RKO (cell line): ENCODE results near the gene NCOA1.
A peak's percentile ranks its signal among the peaks of the same experiment; 100 is the strongest.
"Not testable (repeated sequence)": the region's sequence is repeated elsewhere in the genome, so short reads cannot be mapped to it uniquely, and the experiment has no call there.

Experiments used
- DNase-seq: peaks from one replicate; pipeline ENCODE4 v3.0.0-alpha.2; 2016; ENCODE audit warnings: low spot score

The NCOA1 gene

DNA sequence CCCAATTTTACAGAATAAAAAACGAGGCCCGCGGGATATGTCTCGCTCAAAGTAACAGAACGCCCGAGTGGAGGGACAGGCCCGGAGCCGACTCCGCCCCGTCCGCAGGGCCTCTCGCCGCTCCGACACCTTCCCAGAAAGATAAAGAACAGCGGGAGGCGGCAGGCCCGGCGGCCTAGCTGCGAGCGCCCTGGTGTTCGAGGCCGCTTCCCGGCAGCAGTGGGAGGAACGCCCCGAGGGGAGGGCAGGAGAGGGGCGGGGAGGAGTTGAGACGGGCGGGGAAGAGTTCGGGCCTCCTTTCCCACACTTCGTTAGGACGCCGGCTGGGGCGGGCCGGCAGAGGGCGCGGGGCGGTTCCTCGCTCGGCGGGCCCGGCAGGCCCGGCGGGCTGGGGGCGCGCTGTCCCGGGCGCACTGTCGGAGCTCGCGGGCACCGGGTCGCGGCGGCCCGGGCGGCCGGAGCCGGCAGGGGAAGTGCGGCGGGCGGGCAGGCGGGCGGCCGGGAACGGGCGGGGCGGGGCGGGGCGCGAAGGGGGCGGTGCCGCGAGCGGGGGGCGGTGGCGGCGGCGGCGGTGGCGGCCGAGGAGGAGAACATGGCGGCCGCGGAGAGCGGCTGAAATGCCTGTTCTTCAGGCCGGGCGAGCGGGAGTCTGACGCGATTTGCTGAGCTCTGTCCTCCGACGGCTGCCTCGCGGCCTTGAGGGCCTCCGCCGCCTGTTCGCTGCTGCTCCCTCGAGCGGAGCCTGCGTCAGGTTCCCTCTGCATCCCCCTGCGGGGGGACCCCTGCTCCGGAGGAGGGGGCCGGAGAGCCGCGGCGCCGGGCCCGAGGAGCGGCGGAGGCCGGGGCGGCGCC, at the start of gene NCOA1:
NCOA1 (plus strand) TSS at position 565 of the 852 bp plus-strand sequence. CDS start 167,424 bp downstream, outside the sequence.
- DNase-seq, result peak; percentile 90

DNA sequence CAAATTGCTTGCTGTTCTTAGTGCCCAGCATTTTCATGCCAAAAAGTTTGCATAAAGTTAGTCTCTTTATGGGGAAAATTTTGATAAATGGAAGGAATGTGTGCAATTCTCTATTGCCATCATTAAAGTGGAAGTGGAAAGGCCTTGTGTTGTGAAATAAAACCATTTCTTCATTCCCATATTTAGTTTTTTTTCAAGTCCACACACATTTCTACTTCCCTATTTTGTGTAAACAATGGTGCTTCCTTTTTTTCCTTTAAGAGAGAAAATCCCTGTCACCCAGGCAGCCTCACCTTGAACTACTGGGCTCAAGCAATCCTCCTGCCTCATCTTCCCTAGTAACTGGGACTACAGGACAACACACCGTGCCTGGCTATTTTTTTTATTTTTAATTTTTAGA, 42.3 kb upstream of the NCOA1 start:
- no peak for DNase-seq

DNA sequence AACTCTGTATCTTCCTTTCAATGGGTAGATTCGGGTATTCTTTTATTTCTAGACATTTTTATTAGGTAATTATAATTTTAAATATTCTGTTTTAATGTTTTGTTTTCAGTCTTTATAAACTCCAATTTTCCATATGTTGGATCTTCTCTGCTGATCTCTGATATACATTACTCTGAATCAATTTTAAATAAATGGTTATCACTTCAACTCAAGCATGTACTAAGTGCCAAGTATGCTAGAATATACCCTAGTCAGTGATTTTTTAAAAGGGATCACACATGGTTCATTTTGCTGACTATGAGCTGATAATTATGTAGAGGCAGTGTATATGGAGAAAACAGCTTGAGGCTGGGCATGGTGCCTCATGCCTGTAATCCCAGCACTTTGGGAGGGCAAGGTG, 41.7 kb upstream of the NCOA1 start:
- no peak for DNase-seq

DNA sequence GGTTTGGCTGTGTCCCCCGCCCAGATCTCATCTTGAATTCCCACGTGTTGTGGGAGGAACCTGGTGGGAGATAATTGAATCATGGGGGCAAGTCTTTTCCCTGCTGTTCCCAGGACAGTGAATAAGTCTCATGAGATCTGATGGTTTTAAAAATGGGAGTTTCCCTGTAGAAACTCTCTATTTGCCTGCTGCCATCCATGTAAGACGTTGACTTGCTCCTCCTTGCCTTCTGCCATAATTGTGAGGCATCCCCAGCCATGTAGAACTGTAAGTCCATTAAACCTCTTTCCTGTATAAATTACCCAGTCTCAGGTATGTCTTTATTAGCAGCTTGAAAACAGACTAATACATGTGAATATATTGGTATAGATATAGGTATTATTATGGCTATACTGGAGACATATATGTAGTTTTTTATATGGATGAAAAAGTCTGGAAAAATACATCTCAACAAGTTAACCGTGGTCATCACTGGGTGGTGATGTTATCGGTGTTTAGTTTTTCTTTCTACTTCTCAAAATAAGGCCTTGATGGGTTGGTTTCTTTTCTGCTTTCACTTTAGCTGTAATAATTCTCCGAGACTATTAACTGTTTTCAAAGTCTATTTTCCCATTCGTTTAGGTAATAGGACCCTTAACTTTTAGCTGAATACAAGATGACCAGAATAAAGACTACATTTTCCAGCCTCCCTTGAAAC, 39.1 kb upstream of the NCOA1 start:
- DNase-seq, result no peak

DNA sequence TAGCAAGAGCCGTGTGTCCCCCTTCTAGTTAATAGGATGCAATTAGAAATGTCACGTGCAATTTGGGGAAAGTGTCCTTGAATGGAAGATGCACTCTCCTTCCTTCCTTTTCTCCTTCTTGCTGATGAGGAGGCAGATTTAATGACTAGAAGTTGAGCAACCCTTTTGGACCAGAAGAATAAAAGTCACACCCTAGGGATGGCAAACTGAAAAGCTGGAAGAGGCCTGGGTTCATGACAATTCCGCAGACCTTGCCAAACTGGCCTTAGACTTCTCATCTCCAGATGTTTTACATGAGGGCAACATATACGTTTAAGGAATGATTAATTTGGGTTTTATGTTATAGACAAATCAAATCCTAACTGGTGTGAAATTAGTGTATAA, 38.6 kb upstream of the NCOA1 start:
- no peak for DNase-seq

DNA sequence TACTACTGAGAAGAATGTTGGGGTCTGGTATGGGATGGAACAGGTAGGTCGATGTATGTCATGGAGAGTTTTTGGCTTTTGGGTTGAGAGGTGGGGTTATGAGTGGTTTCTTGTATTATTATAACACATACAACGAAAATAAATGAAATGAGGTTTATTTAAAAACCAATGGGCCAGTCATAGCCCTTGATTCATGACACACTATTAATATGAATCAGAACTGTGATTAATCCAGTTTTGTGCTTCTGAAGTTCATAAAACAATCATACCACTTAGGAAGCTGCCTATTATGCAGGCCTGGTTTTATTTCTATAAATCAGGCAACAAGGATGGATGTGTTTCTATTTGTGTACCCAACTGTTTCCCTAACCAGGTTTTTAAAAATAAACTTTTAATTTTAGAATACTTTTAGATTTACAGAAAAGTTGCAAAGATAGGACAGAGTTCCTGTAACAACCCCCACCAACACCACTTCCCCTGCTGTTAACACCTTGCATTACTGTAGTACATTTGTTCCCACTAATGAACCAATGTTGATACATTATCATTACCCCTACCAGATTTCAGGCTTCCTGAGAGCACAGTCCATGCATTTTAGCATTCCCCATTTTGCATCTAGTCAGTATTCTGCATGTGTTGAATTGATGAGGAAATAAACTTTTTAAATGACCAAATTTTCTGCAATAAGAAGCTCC, 37.5 kb upstream of the NCOA1 start:
- DNase-seq, result no peak

DNA sequence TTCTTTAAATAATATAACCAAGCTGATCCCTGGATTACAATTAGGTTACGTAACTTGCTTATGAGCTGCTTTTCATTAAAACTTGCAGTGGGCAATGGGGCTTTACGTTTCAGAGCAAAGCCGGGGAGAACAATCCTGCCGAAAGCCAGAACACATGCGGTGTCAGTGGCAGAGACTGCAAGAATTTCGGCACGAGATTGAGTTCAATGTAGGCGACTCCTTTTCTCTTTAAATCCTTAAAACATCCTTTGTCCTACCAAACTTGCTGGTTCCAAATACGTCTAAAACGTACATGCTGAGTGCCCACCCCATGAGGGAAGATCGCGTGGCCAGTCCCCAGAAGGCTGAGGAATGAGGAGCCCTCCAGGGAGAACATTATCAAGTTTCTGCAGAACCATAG, 36.8 kb upstream of the NCOA1 start:
- DNase-seq, result no peak

DNA sequence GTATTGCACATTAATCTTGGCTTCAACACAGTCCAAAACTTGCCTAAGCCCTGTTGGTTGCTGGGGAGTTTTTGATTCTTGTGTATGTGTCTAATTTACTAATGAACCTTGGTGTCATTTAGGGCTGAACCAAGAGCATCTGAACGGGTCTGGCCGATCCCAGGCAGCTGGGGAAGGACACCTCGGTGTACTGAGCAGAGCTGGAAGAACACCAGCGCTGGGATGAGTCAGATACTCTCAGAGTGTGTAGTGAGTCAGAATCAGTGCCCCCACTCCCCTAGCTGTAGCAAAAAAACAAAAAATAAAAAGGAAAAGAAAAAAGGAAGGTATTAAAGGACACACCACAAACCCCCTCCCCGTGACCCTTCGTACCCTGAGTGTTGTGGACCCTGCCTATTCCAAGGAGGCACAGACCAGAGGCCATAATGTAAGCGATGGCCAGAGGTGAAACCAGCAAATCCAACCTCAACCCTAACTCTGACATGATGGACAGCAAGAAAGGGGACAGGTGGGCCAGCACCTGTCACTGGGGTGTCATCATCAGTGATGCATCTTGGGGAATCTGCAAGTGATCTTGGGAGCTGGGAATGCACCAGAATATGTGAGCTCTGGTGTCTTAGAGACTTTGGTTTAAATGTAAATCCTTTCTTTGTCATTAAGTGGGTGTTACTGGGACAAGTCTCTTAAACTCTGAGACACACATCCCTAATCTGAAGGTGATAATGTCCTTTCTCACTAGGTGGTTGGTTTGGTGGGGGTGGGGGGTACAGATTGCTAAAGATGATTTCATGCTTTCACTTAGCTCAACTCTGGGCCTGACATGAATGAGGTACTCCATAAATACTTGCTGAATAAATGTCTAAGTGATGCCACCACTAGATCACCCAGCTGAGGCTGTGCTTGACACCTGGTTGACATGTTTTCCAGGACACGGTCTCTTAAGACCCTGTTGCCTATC, 34.2 kb upstream of the NCOA1 start:
- peak; percentile 82 for DNase-seq

DNA sequence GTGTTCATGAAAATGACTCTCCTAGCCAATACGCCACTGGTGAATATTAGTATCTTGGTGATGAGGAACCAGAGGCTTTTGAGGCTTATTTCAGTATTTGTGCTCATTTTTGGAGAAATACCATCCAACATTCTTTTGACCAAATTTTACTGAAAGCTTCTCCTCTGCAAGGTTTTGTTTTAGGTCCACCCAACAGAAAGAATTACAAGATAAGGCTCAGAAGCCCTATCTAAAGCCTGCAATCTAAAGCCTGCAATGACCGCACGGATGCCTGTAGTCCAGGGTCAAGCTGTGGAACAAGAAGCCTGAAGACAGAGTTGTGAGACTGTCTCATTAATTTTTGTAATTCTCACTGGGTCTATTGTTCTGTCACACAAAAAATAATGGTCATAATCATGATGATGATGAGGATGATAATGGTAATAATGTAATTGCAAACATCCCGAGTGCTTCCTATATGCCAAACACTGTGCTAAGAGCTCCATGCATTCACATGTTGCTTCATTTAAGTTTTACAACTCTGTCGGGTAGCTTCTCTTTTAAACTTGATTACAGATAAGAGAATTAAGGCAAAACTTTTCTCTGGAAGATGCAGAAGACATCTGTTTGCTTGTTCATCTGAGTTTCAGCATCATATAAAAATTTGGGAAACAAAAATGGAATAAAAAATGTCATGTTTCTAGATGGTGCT, 33.2 kb upstream of the NCOA1 start:
- no peak for DNase-seq

DNA sequence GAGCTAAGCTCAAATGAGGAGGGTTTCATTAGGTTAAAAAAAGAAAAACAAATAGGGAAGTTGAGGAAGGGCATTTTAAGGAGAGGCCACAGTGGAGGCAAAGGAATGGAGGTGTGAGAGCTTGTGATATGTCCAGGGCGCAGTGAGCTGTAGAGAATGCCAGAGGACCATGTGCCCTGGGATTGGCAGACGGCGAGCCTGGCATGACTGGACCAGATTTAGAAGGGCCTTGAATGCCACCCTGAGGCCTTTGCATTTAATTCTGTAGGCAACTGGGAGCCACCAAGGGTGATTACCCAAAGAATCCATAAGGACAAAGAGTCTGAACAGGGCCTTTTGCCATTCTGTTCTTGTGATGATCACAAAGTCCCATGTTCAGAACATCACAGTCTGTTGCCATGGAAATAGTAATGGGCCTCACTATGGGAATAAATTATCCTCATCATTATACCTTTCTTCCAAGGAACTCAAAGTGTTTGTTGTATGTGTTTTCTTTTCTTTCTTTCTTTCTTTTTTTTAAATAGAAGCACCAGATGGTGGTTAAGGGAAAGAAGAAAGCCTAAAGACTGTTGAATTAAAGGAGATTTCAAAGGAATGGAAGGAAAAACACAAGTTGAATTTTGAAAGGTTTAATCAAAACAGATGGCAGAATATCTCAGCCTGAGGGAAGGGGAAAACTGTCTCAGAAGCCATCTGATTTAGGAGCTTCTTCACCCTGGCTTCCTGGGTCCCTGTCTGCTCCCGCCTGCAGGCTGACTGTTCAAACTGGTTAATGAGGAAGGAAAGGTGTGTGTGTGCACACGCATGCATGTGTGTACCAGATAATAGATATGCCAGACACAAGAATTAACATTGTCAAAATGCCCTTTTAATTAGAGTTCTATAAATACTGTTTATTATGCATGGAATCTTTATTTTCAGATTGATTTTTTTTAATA, 31.6 kb upstream of the NCOA1 start:
- DNase-seq, result no peak

DNA sequence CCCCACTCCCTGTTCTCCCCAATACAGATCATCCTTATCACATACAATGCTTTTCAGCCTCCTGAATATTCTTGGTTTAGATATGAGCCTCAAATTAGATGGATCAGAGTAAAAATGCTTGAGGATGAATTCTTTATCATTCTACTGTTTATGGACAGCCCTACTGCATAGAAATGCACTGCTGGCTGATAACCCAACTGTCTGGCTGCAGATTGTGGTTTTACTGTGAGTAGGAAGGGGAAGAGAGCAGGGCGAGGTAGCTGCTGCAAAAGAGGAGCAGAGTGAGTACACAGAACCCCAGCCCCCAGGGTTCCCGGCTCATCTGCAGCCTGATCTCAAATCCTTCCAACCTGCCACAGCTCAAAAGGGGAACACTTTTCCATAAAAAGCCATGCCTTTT, 29.4 kb upstream of the NCOA1 start:
- no peak for DNase-seq

DNA sequence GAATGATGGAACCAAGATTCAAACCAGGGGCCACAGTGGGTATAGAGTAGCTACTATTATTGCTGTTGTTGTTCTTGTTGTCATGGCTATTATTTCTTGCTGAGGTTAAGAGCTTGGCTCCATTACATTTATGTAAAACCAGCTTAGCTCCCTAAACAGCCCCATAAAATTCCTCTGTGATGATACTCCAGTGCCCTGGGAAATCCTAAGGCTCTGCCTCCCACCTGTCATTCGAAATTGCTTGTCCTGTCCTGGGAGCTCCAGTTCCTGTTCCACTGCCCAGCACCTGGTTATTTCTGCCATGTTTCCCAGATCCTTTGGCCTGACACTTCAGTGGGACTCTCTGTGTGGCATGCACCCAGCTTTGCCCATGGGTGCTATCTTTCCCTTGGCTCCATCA, 27.8 kb upstream of the NCOA1 start:
- no peak for DNase-seq

DNA sequence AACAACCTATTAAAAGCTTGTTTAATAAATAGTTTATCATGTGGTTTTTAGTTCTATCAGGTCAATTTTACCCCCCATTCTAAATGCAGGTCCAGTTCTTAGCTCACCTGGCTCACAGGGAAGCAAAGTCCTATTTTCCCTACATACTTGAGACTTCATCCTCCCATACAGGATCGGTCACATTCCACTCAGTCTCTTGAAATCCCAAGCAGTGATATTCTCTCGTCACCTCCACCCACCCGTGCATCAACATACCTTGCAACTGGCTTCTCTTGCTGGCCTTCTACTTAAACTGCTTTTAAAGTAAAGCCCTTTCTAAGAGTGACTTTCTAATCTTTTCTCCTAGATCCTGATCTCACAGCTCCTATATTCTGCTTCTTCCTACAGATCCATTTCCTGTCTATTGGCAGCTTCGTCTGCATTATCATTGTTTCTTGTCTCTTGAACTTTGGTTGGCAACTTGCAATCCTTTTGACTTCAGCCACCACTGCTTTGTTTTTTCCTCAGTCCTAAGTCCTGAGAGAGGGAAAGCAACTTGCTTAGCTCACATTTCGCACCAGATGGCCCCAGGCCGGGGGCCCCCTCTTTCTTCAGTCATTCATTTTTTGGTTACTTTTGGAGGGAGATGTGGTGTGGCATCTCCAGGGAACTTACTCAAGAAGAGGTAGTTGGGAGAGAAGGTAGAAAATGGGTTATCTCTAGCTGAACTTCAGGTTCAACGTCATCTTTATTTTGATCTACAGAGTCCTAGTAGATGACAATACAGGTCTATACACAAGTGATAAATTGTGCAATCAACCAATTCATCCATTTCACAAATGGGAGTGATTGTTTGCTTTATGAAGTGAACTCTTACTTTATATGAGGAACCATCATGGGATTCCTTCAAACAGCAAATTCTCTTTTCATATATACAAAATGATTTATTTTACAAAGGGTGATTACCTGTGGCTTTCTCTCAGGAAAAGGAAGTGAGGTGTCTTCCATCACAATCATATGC, 23.9 kb upstream of the NCOA1 start:
- no peak for DNase-seq

DNA sequence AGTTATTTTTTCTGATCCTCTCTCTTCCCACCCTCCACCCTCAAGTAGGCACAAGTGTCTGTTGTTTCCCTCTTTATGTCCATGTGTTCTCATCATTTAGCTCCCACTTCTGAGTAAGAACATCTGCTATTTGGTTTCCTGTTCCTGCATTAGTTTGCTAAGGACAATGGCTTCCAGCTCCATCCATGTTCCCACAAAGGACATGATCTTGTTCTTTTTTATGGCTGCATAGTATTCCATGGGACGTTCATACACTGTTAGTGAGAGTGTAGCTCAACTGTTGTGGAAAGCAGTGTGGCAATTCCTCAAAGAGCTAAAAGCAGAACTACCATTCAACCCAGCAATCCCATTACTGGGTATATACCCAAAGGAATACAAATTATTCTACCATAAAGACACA, 22.6 kb upstream of the NCOA1 start:
- DNase-seq, result not testable (repeated sequence)

DNA sequence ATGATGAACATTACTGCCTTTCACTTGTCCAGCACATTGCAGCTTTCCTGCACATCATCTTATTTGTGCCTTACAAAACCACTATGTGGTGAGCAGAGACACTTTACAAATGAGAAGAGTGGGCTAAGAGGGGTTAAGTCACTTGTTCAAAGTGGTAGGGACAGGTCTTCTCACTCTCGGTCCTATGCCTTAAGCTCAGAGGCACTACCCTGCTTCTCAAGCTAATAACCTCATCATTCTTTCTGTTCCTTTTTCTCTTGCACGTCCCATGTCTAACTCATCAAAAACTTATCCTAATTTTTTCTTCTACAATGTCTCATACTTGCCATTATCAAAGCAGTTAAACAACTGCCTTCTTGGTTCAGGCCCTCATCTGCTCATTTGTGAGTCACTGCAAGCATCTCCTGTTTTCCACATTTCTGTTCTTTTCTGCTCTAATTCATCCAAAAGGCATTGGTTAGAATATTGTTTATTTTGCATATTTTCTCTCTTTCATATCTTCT, 21.9 kb upstream of the NCOA1 start:
- no peak for DNase-seq

DNA sequence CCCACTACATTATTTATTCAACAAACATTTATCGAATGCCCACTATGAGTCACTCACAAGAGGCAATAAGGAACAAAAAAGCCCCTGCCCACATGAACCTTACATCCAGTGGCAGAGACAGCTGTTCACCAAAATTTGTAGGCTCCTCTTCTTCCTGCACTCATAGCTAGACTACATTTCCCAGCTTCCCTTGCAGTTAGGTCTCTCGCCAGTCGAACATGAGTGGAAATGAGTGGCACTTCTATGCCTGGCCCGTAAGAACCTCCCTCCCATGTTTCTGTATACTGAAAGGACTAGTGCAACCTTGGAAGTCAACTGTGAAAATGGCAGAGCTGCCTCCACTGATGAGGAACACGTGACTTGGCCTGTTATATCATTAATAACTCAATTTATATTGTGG, 19.4 kb upstream of the NCOA1 start:
- DNase-seq, result no peak

DNA sequence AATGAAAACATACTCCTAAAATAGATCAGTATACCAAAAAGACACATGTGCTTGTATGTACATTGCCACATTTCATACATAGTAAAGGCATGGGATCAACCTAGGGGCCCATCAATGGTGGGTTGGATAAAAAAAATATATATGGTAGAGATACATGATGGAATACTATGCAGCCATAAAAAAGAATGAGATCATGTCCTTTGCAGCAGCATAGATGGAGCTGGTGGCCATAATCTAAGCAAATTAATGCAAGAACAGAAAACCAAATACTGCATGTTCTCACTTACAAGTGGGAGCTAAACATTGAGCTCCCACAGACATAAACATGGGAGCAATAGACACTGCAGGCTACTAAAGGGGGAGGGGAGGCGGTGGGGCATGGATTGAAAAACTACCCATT, 18.6 kb upstream of the NCOA1 start:
- no peak for DNase-seq

DNA sequence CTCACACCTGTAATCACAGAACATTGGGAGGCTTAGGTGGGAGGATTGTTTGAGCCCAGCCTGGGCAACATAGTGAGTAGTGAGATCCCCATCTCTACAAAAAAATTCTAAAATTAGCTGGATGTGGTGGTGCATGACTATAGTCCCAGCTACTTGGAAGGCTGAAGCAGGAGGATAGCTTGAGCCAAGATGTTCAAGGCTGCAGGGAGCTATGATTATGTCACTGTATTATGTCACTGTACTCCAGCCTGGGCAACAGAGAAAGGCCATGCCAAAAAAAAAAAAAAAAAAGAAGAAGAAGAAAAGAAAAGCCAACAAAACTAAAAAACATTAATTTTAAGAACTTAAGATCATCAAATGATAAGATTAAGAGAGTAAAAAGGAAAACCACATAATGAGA, 17.4 kb upstream of the NCOA1 start:
- no peak for DNase-seq

DNA sequence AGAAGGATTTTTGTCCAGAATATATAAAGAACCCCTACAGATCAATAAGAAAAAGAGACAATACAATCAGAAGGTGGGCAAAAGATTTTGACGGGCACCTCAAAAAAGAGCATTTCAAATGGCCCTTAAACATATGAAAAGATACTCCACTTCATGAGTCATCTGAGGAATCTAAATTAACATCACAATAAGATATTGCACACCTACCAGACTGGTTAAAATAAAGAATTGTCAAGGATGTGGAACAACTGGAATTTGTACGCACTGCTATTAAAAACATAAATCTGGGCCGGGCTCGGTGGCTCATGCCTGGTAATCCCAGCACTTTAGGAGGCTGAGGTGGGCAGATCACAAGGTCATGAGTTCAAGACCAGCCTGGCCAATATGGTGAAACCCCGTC, 17.0 kb upstream of the NCOA1 start:
- DNase-seq, result no peak
